PC-3 (cell line): Measurements from ENCODE around the gene CYP4F11. TPM values are rescaled to one million over a fixed set of nuclear protein-coding genes. Genes with fewer than 3 reads are reported as not detected.
"Not testable (repeated sequence)": the region's sequence is repeated elsewhere in the genome, so short reads cannot be mapped to it uniquely, and the experiment has no call there.

Experiments
- ATAC-seq: fragments of 200-7000 bp; cut with Tn5 transposase; 2 replicates; pipeline ENCODE4 v1.9.1; 2020; ENCODE audit warnings: mild to moderate bottlenecking, moderate library complexity
- BruUV-seq: library from RNA; stranded (reverse); fragments of 400-500 nt; replicated peaks from 2 replicates; lab custom pipeline; 2021; lab: Mats Ljungman, UMichigan
- CTCF ChIA-PET: fragments of 300-600 bp; sonication (Branson Sonifier 250); formaldehyde crosslinking; loops from one replicate; lab custom pipeline; 2022; ENCODE audit warnings: antibody characterized with exemption; lab: Charles Lee
- POLR2A ChIA-PET: fragments of 300-600 bp; sonication (Branson Sonifier 250); formaldehyde crosslinking; loops from one replicate; lab custom pipeline; 2022; ENCODE audit warnings: antibody characterized with exemption; ENCODE audit not compliant: unreplicated experiment; lab: Charles Lee
- DNase-seq: peaks from one replicate; pipeline ENCODE4 v3.0.0-alpha.2; 2015
- H2AFZ ChIP-seq: fragments of 300-600 bp; sonication (generic); 2 replicates; pipeline ENCODE4 v1.6.0; 2016; ENCODE audit warnings: antibody characterized with exemption, low read length
- H3F3A ChIP-seq: fragments of 300-600 bp; sonication (generic); one replicate; pipeline ENCODE4 v1.6.0; 2017; ENCODE audit warnings: antibody characterized with exemption, low read length, control low read depth, mild to moderate bottlenecking; ENCODE audit not compliant: unreplicated experiment
- H3K27ac ChIP-seq: fragments of 300-600 bp; sonication (generic); 2 replicates; pipeline ENCODE4 v1.5.1; 2016; ENCODE audit warnings: mild to moderate bottlenecking, low read length
- H3K27me3 ChIP-seq: fragments of 300-600 bp; sonication (generic); 2 replicates; pipeline ENCODE4 v1.6.1; 2016; ENCODE audit warnings: low read length, mixed read lengths
- H3K36me3 ChIP-seq: fragments of 300-600 bp; sonication (generic); 2 replicates; pipeline ENCODE4 v1.6.1; 2016; ENCODE audit warnings: low read depth, mixed run types, low read length, mixed read lengths
- H3K4me1 ChIP-seq: fragments of 300-600 bp; sonication (generic); 2 replicates; pipeline ENCODE4 v1.5.1; 2016; ENCODE audit warnings: low read length; ENCODE audit not compliant: insufficient read depth
- H3K4me2 ChIP-seq: fragments of 300-600 bp; sonication (generic); 2 replicates; pipeline ENCODE4 v1.6.0; 2016; ENCODE audit warnings: low read length
- H3K4me3 ChIP-seq: fragments of 300-600 bp; sonication (generic); 2 replicates; pipeline ENCODE4 v1.5.1; 2016; ENCODE audit warnings: mild to moderate bottlenecking, low read length, mixed read lengths
- H3K79me2 ChIP-seq: fragments of 300-600 bp; sonication (generic); 2 replicates; pipeline ENCODE4 v1.6.1; 2017; ENCODE audit warnings: low read length, mixed read lengths
- H3K9ac ChIP-seq: fragments of 300-600 bp; sonication (generic); 2 replicates; pipeline ENCODE4 v1.6.0; 2016; ENCODE audit warnings: mild to moderate bottlenecking, low read length
- H3K9me2 ChIP-seq: fragments of 300-600 bp; sonication (generic); replicated peaks from 2 replicates; pipeline ENCODE4 v1.6.1; 2016; ENCODE audit warnings: mixed run types, low read length, mixed read lengths
- H3K9me3 ChIP-seq: fragments of 300-600 bp; sonication (generic); 2 replicates; pipeline ENCODE4 v1.6.1; 2016; ENCODE audit warnings: low read length, mixed read lengths
- H4K20me1 ChIP-seq: fragments of 300-600 bp; sonication (generic); 2 replicates; pipeline ENCODE4 v1.6.1; 2016; ENCODE audit warnings: low read length, mixed read lengths
- CTCF ChIP-seq: fragments of 300-600 bp; sonication (generic); conservative IDR thresholded peaks from 2 replicates; pipeline ENCODE4 v1.5.1; 2017; ENCODE audit warnings: antibody characterized with exemption, low read depth, mild to moderate bottlenecking, low read length
- EZH2 ChIP-seq: fragments of 300-600 bp; sonication (generic); IDR thresholded peaks from one replicate; pipeline ENCODE4 v1.6.1; 2017; ENCODE audit warnings: antibody characterized with exemption, mild to moderate bottlenecking, low read length; ENCODE audit not compliant: unreplicated experiment
- EZH2phosphoT487 ChIP-seq: fragments of 300-600 bp; sonication (generic); IDR thresholded peaks from 2 replicates; pipeline ENCODE4 v1.6.1; 2018; ENCODE audit warnings: mild to moderate bottlenecking, antibody characterized with exemption, low read length, borderline replicate concordance
- intact Hi-C: fragments of 100-400 bp; cut with micrococcal nuclease; formaldehyde crosslinking; loops from 2 replicates; pipeline ENCODE4 v1.9.0; 2023
- total RNA-seq: library from RNA; depleted of rRNA; stranded (reverse); fragments of >200 nt; gene quantifications from 2 replicates; pipeline ENCODE4 v1.2.3, GENCODE V29; 2014

The CYP4F11 gene
- total RNA-seq, 1 experiment from 2014 or later: 0.11 TPM

- ChIA-PET CTCF (no interaction called here), POLR2A (no interaction called here)
- Histone ChIP-seq H3K4me1 (no peaks in the 10 kb centered on the region), H3K27ac (no peak overlapping the region), H3K27me3 (peaks cover 28% of the 10 kb centered on the region), H3K4me2 (no peak overlapping the region), H2AFZ (no peak overlapping the region), H4K20me1 (no peaks in the 10 kb centered on the region), H3K9me3 (no peaks in the 10 kb centered on the region), H3K36me3 (no peaks in the 10 kb centered on the region), H3F3A (no peaks in the 10 kb centered on the region), H3K9ac (no peak overlapping the region), H3K4me3 (no peak overlapping the region), H3K79me2 (no peaks in the 10 kb centered on the region), H3K9me2 (no peaks in the 10 kb centered on the region)
- BruUV-seq: no TSS peak
- intact Hi-C loops: no loop called here
- DNase-seq (no peak), ATAC-seq (no peak)
- TF ChIP-seq CTCF (no peak), EZH2 (no peak), EZH2phosphoT487 (no peak)
Measured at GRCh38 chr19:15905026-15905425, 29.3 kb downstream of the CYP4F11 start.

GRCh38 chr19:15902898-15903297 is 31.4 kb downstream of the CYP4F11 start:
- POLR2A ChIA-PET: not testable (repeated sequence)

GRCh38 chr19:15902254-15902653 is 32.1 kb downstream of the CYP4F11 start:
- no peak overlapping the region for H3K9ac ChIP-seq
- H3K27ac ChIP-seq: no peak overlapping the region
- no peaks in the 10 kb centered on the region for H3F3A ChIP-seq
- H3K4me1 ChIP-seq: no peaks in the 10 kb centered on the region
- intact Hi-C loops: no loop called here
- no TSS peak for BruUV-seq
- no peaks in the 10 kb centered on the region for H3K9me3 ChIP-seq
- H3K4me3 ChIP-seq: no peak overlapping the region
- H3K36me3 ChIP-seq: no peaks in the 10 kb centered on the region
- H3K27me3 ChIP-seq: peaks cover 15% of the 10 kb centered on the region
- TF ChIP-seq CTCF: no peak
- no peak for TF ChIP-seq EZH2phosphoT487
- no peak for TF ChIP-seq EZH2
- CTCF ChIA-PET: no interaction called here
- DNase-seq (no peak), ATAC-seq (no peak)
- no peak overlapping the region for H3K4me2 ChIP-seq
- H3K9me2 ChIP-seq: no peaks in the 10 kb centered on the region
- no peak overlapping the region for H2AFZ ChIP-seq
- no peaks in the 10 kb centered on the region for H4K20me1 ChIP-seq
- POLR2A ChIA-PET: no interaction called here
- no peaks in the 10 kb centered on the region for H3K79me2 ChIP-seq

More at GRCh38 chr19:15902898-15903297, 31.4 kb downstream of the CYP4F11 start:
- H3K9me3 ChIP-seq, H3K9ac ChIP-seq, CTCF ChIA-PET, BruUV-seq, ATAC-seq, H3F3A ChIP-seq, H4K20me1 ChIP-seq, H3K27ac ChIP-seq, DNase-seq, H3K9me2 ChIP-seq, H2AFZ ChIP-seq, H3K36me3 ChIP-seq, H3K4me1 ChIP-seq, H3K79me2 ChIP-seq, H3K4me3 ChIP-seq, H3K4me2 ChIP-seq, intact Hi-C loops: not testable (repeated sequence)
- peaks cover 15% of the 10 kb centered on the region for H3K27me3 ChIP-seq
